Stimulated activated CD8-positive, alpha-beta memory T cell treated with anti-CD3 and anti-CD28 coated beads, Interleukin-7, amount 100 ng/mL, for 4 hours (primary cell): ENCODE data around the gene MRPL55.
A peak's percentile ranks its signal among the peaks of the same experiment; 100 is the strongest.

ENCODE experiments used
- DNase-seq, 2 donors: peaks; one replicate each; pipeline ENCODE4 v3.0.0-alpha.2; 2020; ENCODE audit warnings: low read depth in 2 of 2

MRPL55 gene

GRCh38 chr1:228109073-228109961, at the start of gene MRPL55:
TSS of gene MRPL55 (minus strand) at chr1:228109299. CDS start at chr1:228108260, 1,039 bp downstream.
- peak; percentile 95 to 97 for DNase-seq

GRCh38 chr1:228158151-228159007, 49.3 kb upstream of the MRPL55 start:
- DNase-seq: no peak

GRCh38 chr1:228157729-228158126, 48.6 kb upstream of the MRPL55 start:
- DNase-seq: no peak

- DNase-seq: no peak
These were observed 48.0 kb upstream of the MRPL55 start for GRCh38 chr1:228156941-228157728.

- no peak for DNase-seq
These were observed 47.4 kb upstream of the MRPL55 start for GRCh38 chr1:228156515-228156881.

- no peak for DNase-seq
These were observed 46.8 kb upstream of the MRPL55 start for GRCh38 chr1:228155596-228156514.

GRCh38 chr1:228154670-228155571, 45.8 kb upstream of the MRPL55 start:
- DNase-seq: peak; percentile 27 to 42

- no peak for DNase-seq
These were observed 45.0 kb upstream of the MRPL55 start for GRCh38 chr1:228154021-228154669.

- DNase-seq: no peak
These were observed 43.8 kb upstream of the MRPL55 start for GRCh38 chr1:228152918-228153258.

- no peak for DNase-seq
These were observed 43.2 kb upstream of the MRPL55 start for GRCh38 chr1:228152097-228152917.

GRCh38 chr1:228151180-228151925, 42.3 kb upstream of the MRPL55 start:
- no peak for DNase-seq

GRCh38 chr1:228150461-228151179, 41.5 kb upstream of the MRPL55 start:
- no peak for DNase-seq

GRCh38 chr1:228150120-228150460, 41.0 kb upstream of the MRPL55 start:
- no peak for DNase-seq

GRCh38 chr1:228149406-228150119, 40.5 kb upstream of the MRPL55 start, which contains the start of gene GJC2:
TSS of gene GJC2 (plus strand) at chr1:228149930. CDS start at chr1:228157759, 7,829 bp downstream.
- DNase-seq: no peak

GRCh38 chr1:228148935-228149405, 39.9 kb upstream of the MRPL55 start:
- DNase-seq: no peak

- DNase-seq: no peak
These were observed 39.2 kb upstream of the MRPL55 start for GRCh38 chr1:228148196-228148861.
